Mesenchymal stem cell (in vitro differentiated cells and primary cell): ENCODE data around the gene TMCO4.
A peak's percentile ranks its signal among the peaks of the same experiment; 100 is the strongest.

ENCODE experiments used
- DNase-seq: peaks from one replicate; pipeline ENCODE4 v3.0.0-alpha.2; 2013
- H2AFZ ChIP-seq: one replicate; pipeline ENCODE4 v1.6.1; 2013; ENCODE audit warnings: low read depth, mild to moderate bottlenecking, control low read depth, inconsistent platforms, low read length, moderate library complexity
- H2AK5ac ChIP-seq: 2 replicates; pipeline ENCODE4 v1.6.1; 2013; ENCODE audit warnings: low read length, moderate library complexity, mild to moderate bottlenecking, inconsistent platforms; ENCODE audit not compliant: severe bottlenecking
- H2BK120ac ChIP-seq: one replicate; pipeline ENCODE4 v1.6.1; 2013; ENCODE audit warnings: low read depth, mild to moderate bottlenecking, inconsistent platforms, low read length, moderate library complexity
- H2BK12ac ChIP-seq, 2 experiments: one replicate each; pipeline ENCODE4 v1.6.1; 2013; ENCODE audit warnings: inconsistent platforms in 2 of 2, low read length in 2 of 2, mild to moderate bottlenecking in 2 of 2, moderate library complexity in 2 of 2, control low read depth in 1 of 2
- H2BK15ac ChIP-seq: one replicate; pipeline ENCODE4 v1.6.1; 2013; ENCODE audit warnings: mild to moderate bottlenecking, low read depth, inconsistent platforms; ENCODE audit not compliant: poor library complexity, severe bottlenecking
- H2BK5ac ChIP-seq: 2 replicates; pipeline ENCODE4 v1.6.1; 2013; ENCODE audit warnings: low read depth, mild to moderate bottlenecking, low read length, control low read depth, inconsistent platforms; ENCODE audit not compliant: poor library complexity, severe bottlenecking
- H3K14ac ChIP-seq, 2 experiments: one replicate each; pipeline ENCODE4 v1.6.1; 2013; ENCODE audit warnings: inconsistent platforms in 2 of 2, low read length in 2 of 2, control low read depth in 1 of 2, mild to moderate bottlenecking in 1 of 2, moderate library complexity in 1 of 2
- H3K18ac ChIP-seq, 2 experiments: one replicate each; pipeline ENCODE4 v1.6.1; 2013; ENCODE audit warnings: inconsistent platforms in 2 of 2, low read length in 2 of 2, control low read depth in 1 of 2, low read depth in 1 of 2, mild to moderate bottlenecking in 1 of 2
- H3K23ac ChIP-seq, 2 experiments: one replicate each; pipeline ENCODE4 v1.6.1; 2013; ENCODE audit warnings: inconsistent platforms in 2 of 2, low read length in 2 of 2, mild to moderate bottlenecking in 2 of 2, moderate library complexity in 2 of 2, control low read depth in 1 of 2
- H3K27ac ChIP-seq: 2 replicates; pipeline ENCODE4 v1.5.1; 2013; ENCODE audit warnings: mild to moderate bottlenecking, moderate library complexity, low read length, control low read depth, inconsistent platforms; ENCODE audit not compliant: poor library complexity, severe bottlenecking
- H3K27me3 ChIP-seq, 2 experiments: 2 replicates each; pipeline versions ENCODE4 v1.6.1 to v1.7.0; 2013; ENCODE audit warnings: low read length in 2 of 2, mild to moderate bottlenecking in 2 of 2, moderate library complexity in 2 of 2, control low read depth in 1 of 2, inconsistent platforms in 1 of 2; ENCODE audit not compliant: control insufficient read depth in 1 of 2, insufficient read depth in 1 of 2
- H3K36me3 ChIP-seq, 2 experiments: 2 replicates each; pipeline versions ENCODE4 v1.6.1 to v1.7.0; 2013; ENCODE audit warnings: low read length in 2 of 2, control low read depth in 1 of 2, inconsistent platforms in 1 of 2, low read depth in 1 of 2, mild to moderate bottlenecking in 1 of 2; ENCODE audit not compliant: insufficient read depth in 2 of 2, control insufficient read depth in 1 of 2
- H3K4ac ChIP-seq, 2 experiments: one replicate each; pipeline ENCODE4 v1.6.1; 2013; ENCODE audit warnings: inconsistent platforms in 2 of 2, low read length in 2 of 2, mild to moderate bottlenecking in 2 of 2, moderate library complexity in 2 of 2, control low read depth in 1 of 2, low read depth in 1 of 2
- H3K4me1 ChIP-seq: 2 replicates; pipeline ENCODE4 v1.6.1; 2013; ENCODE audit warnings: low read depth, low read length, control low read depth; ENCODE audit not compliant: control insufficient read depth, insufficient read depth
- H3K4me2 ChIP-seq: 2 replicates; pipeline ENCODE4 v1.6.1; 2013; ENCODE audit warnings: low read length, mild to moderate bottlenecking, inconsistent platforms; ENCODE audit not compliant: poor library complexity, severe bottlenecking
- H3K4me3 ChIP-seq, 2 experiments: 2 replicates each; pipeline versions ENCODE4 v1.5.1 to v1.7.0; 2013; ENCODE audit warnings: low read length in 2 of 2, mild to moderate bottlenecking in 2 of 2, control low read depth in 1 of 2, low read depth in 1 of 2; ENCODE audit not compliant: insufficient read depth in 1 of 2
- H3K79me1 ChIP-seq: replicated peaks from 2 replicates; pipeline ENCODE4 v1.6.1; 2013; ENCODE audit warnings: mild to moderate bottlenecking, control low read depth, low read length, inconsistent platforms; ENCODE audit not compliant: poor library complexity, severe bottlenecking
- H3K9ac ChIP-seq: 2 replicates; pipeline ENCODE4 v1.7.0; 2013; ENCODE audit warnings: mild to moderate bottlenecking, low read length, moderate library complexity
- H3K9me3 ChIP-seq: 2 replicates; pipeline ENCODE4 v1.7.0; 2013; ENCODE audit warnings: mild to moderate bottlenecking, low read length; ENCODE audit not compliant: control insufficient read depth
- H4K8ac ChIP-seq: one replicate; pipeline ENCODE4 v1.6.1; 2013; ENCODE audit warnings: inconsistent platforms, mild to moderate bottlenecking, low read length, moderate library complexity
- H4K91ac ChIP-seq: one replicate; pipeline ENCODE4 v1.6.1; 2013; ENCODE audit warnings: mild to moderate bottlenecking, low read length, inconsistent platforms
- WGBS: methylation state at CpG from one replicate; pipeline ENCODE4 v1.1.7; 2013; ENCODE audit warnings: mixed read lengths; 5-methylcytosine and 5-hydroxymethylcytosine counted together

The TMCO4 gene

GRCh38 chr1:19786988-19787423, 12.7 kb downstream of the TMCO4 start:
- Histone ChIP-seq H3K9me3 (no peaks in the 10 kb centered on the region), H3K27me3 (no peaks in the 10 kb centered on the region), H3K36me3 (peaks cover 26 to 38% of the 10 kb centered on the region in 2 experiments), H2AFZ (no peak overlapping the region), H3K18ac (no peak overlapping the region), H3K27ac (no peak overlapping the region), H2BK5ac (no peak overlapping the region), H2AK5ac (no peak overlapping the region), H3K23ac (no peak overlapping the region), H4K91ac (no peak overlapping the region), H3K4me3 (no peak overlapping the region), H3K79me1 (peaks cover 11% of the 10 kb centered on the region), H3K4me2 (no peak overlapping the region), H4K8ac (no peak overlapping the region), H2BK12ac (no peak overlapping the region), H3K4ac (no peak overlapping the region), H2BK120ac (no peak overlapping the region), H2BK15ac (no peak overlapping the region), H3K14ac (no peak overlapping the region), H3K9ac (no peak overlapping the region), H3K4me1 (peaks cover 3% of the 10 kb centered on the region)
- DNase-seq = no peak
- WGBS = 59% methylated on average over 9 of the region's 9 CpGs

GRCh38 chr1:19785660-19786059, 14.1 kb downstream of the TMCO4 start:
- no peak overlapping the region for H2BK5ac ChIP-seq
- no peak overlapping the region for H2BK12ac ChIP-seq
- peak overlapping the region in 1 of 2 experiments; percentile 62 for H3K14ac ChIP-seq
- no peak overlapping the region for H4K8ac ChIP-seq
- H3K4me3 ChIP-seq = no peak overlapping the region
- no peak overlapping the region for H3K4ac ChIP-seq
- peaks cover 3% of the 10 kb centered on the region for H3K4me1 ChIP-seq
- no peak overlapping the region for H3K18ac ChIP-seq
- no peak overlapping the region for H2AK5ac ChIP-seq
- H3K36me3 ChIP-seq = peaks cover 20 to 32% of the 10 kb centered on the region in 2 experiments
- H3K23ac ChIP-seq = no peak overlapping the region
- H2BK120ac ChIP-seq = no peak overlapping the region
- H3K4me2 ChIP-seq = no peak overlapping the region
- no peaks in the 10 kb centered on the region for H3K9me3 ChIP-seq
- H3K27ac ChIP-seq = no peak overlapping the region
- H3K79me1 ChIP-seq = peaks cover 6% of the 10 kb centered on the region
- WGBS = no CpG with 5 or more reads among the region's 4 CpGs
- H3K9ac ChIP-seq = no peak overlapping the region
- no peaks in the 10 kb centered on the region for H3K27me3 ChIP-seq
- H2BK15ac ChIP-seq = no peak overlapping the region
- no peak overlapping the region for H4K91ac ChIP-seq
- no peak overlapping the region for H2AFZ ChIP-seq
- DNase-seq = no peak

GRCh38 chr1:19780267-19780877, 19.3 kb downstream of the TMCO4 start:
- H3K18ac ChIP-seq = no peak overlapping the region
- H3K4me2 ChIP-seq = no peak overlapping the region
- H2BK12ac ChIP-seq = no peak overlapping the region
- H3K14ac ChIP-seq = no peak overlapping the region
- no peaks in the 10 kb centered on the region for H3K27me3 ChIP-seq
- H3K79me1 ChIP-seq = no peaks in the 10 kb centered on the region
- no peak overlapping the region for H2BK120ac ChIP-seq
- H3K9ac ChIP-seq = no peak overlapping the region
- H2AFZ ChIP-seq = no peak overlapping the region
- no peak overlapping the region for H3K4ac ChIP-seq
- no peak overlapping the region for H3K4me3 ChIP-seq
- no peaks in the 10 kb centered on the region for H3K9me3 ChIP-seq
- no peaks in the 10 kb centered on the region for H3K4me1 ChIP-seq
- H3K23ac ChIP-seq = no peak overlapping the region
- no peak for DNase-seq
- no peak overlapping the region for H2BK5ac ChIP-seq
- 85% methylated on average over 10 of the region's 11 CpGs for WGBS
- no peak overlapping the region for H2AK5ac ChIP-seq
- H3K36me3 ChIP-seq = peaks cover 25 to 51% of the 10 kb centered on the region in 2 experiments
- H3K27ac ChIP-seq = no peak overlapping the region
- no peak overlapping the region for H2BK15ac ChIP-seq
- no peak overlapping the region for H4K8ac ChIP-seq
- H4K91ac ChIP-seq = no peak overlapping the region

GRCh38 chr1:19776933-19777332, 22.8 kb downstream of the TMCO4 start:
- Histone ChIP-seq H3K27ac (no peak overlapping the region), H3K9ac (no peak overlapping the region), H2BK15ac (no peak overlapping the region), H3K23ac (no peak overlapping the region), H2AFZ (no peak overlapping the region), H3K4me1 (no peaks in the 10 kb centered on the region), H4K91ac (no peak overlapping the region), H3K9me3 (no peaks in the 10 kb centered on the region), H2BK5ac (no peak overlapping the region), H3K4ac (no peak overlapping the region), H3K14ac (no peak overlapping the region), H3K79me1 (no peaks in the 10 kb centered on the region), H3K36me3 (peaks cover 37 to 46% of the 10 kb centered on the region in 2 experiments), H3K4me3 (no peak overlapping the region), H3K27me3 (no peaks in the 10 kb centered on the region), H4K8ac (no peak overlapping the region), H2BK120ac (no peak overlapping the region), H3K18ac (no peak overlapping the region), H2BK12ac (no peak overlapping the region), H3K4me2 (no peak overlapping the region), H2AK5ac (no peak overlapping the region)
- no peak for DNase-seq
- WGBS = 95% methylated on average over 4 of the region's 4 CpGs
